Activated CD8-positive, alpha-beta T cell treated with anti-CD3 and anti-CD28 coated beads for 36 hours (primary cell): ENCODE results near the gene LRRC8C. TPM values are rescaled to one million over a fixed set of nuclear protein-coding genes. Genes with fewer than 3 reads are reported as not detected.

Source experiments
- ATAC-seq: fragments of 200-7000 bp; cut with Tn5 transposase; one replicate; pipeline ENCODE4 v1.10.0; 2021; ENCODE audit warnings: mild to moderate bottlenecking, moderate library complexity
- CTCF ChIA-PET: fragments of 350-600 bp; sonication (Branson Sonifier 250); formaldehyde crosslinking; loops from one replicate; lab custom pipeline; 2021; ENCODE audit warnings: antibody characterized with exemption; lab: Charles Lee
- POLR2A ChIA-PET: fragments of 350-600 bp; sonication (Branson Sonifier 250); formaldehyde crosslinking; loops from one replicate; lab custom pipeline; 2021; ENCODE audit warnings: antibody characterized with exemption; lab: Charles Lee
- DNase-seq: peaks from one replicate; pipeline ENCODE4 v3.0.0-alpha.2; 2020
- H3K27ac Mint-ChIP-seq: one replicate; pipeline ENCODE4 v1.8.0; 2021; ENCODE audit warnings: mild to moderate bottlenecking, mixed read lengths
- H3K27me3 Mint-ChIP-seq: one replicate; pipeline ENCODE4 v1.8.0; 2021; ENCODE audit warnings: mixed read lengths
- H3K36me3 Mint-ChIP-seq: one replicate; pipeline ENCODE4 v1.8.0; 2021; ENCODE audit warnings: low read depth, mixed read lengths
- H3K4me1 Mint-ChIP-seq: one replicate; pipeline ENCODE4 v1.8.0; 2021; ENCODE audit warnings: low read depth, mixed read lengths
- H3K4me3 Mint-ChIP-seq: one replicate; pipeline ENCODE4 v1.8.0; 2021; ENCODE audit warnings: mild to moderate bottlenecking, moderate library complexity, mixed read lengths
- H3K9me3 Mint-ChIP-seq: one replicate; pipeline ENCODE4 v1.8.0; 2021; ENCODE audit warnings: mixed read lengths
- intact Hi-C: fragments of 100-400 bp; cut with micrococcal nuclease; formaldehyde crosslinking; loops from one replicate; pipeline ENCODE4 v1.10.0; 2022
- total RNA-seq, 2 experiments: library from RNA; stranded (reverse); gene quantifications; one replicate each; pipeline ENCODE4 v1.2.3, GENCODE V29; 2021
- TF ChIP-seq, protein P1 (sequence below): fragments of 200-600 bp; IDR thresholded peaks from one replicate; pipeline ENCODE4 v1.8.0; 2022; ENCODE audit warnings: antibody characterized with exemption, mild to moderate bottlenecking

LRRC8C gene
- total RNA-seq, 2 experiments from 2014 or later = 34.4 to 37.4 TPM

DNA sequence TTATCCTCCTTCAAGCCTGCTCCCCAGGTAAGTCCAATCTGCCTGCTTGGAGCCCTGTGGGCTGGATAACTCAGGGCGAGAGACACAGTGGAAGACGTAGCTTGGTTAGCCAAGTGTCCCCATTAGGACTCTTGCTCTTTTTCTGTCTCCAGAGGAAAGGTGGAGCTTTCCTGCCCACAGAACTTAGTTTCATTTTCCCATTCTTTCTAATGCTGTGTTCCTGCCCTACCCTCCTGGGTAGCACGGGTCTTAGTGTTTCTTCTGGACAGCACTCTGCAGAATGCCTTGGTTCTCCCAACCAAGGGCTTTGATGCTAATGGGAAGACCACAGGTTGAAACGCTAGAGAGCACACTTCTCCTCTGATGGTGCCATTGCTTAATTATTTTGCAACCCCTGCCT lies 95.5 kb downstream of the LRRC8C start:
- DNase-seq = no peak
- peaks cover 11% of the 10 kb centered on the region for H3K9me3 Mint-ChIP-seq
- peaks cover 53% of the 10 kb centered on the region for H3K36me3 Mint-ChIP-seq
- no peak overlapping the region for H3K4me3 Mint-ChIP-seq
- ChIA-PET POLR2A (interaction anchor here (1.2 to 1.3 kb wide), 2 partner anchors 11 to 114 kb away, joined by 3 to 7 read pairs; no protein-coding TSS in a partner anchor), CTCF (no interaction called here)
- H3K27me3 Mint-ChIP-seq = no peaks in the 10 kb centered on the region
- no peak for ATAC-seq
- peaks cover 85% of the 10 kb centered on the region for H3K4me1 Mint-ChIP-seq
- peak overlapping the region; percentile 55 for H3K27ac Mint-ChIP-seq
- TF ChIP-seq, protein P1, sequence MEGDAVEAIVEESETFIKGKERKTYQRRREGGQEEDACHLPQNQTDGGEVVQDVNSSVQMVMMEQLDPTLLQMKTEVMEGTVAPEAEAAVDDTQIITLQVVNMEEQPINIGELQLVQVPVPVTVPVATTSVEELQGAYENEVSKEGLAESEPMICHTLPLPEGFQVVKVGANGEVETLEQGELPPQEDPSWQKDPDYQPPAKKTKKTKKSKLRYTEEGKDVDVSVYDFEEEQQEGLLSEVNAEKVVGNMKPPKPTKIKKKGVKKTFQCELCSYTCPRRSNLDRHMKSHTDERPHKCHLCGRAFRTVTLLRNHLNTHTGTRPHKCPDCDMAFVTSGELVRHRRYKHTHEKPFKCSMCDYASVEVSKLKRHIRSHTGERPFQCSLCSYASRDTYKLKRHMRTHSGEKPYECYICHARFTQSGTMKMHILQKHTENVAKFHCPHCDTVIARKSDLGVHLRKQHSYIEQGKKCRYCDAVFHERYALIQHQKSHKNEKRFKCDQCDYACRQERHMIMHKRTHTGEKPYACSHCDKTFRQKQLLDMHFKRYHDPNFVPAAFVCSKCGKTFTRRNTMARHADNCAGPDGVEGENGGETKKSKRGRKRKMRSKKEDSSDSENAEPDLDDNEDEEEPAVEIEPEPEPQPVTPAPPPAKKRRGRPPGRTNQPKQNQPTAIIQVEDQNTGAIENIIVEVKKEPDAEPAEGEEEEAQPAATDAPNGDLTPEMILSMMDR = no peak
- intact Hi-C loops = no loop called here

- intact Hi-C loops = no loop called here
- Mint-ChIP-seq H3K4me1 (peaks cover 60% of the 10 kb centered on the region), H3K27me3 (no peaks in the 10 kb centered on the region), H3K27ac (peak overlapping the region; percentile 77), H3K9me3 (peaks cover 7% of the 10 kb centered on the region), H3K4me3 (no peak overlapping the region), H3K36me3 (peaks cover 25% of the 10 kb centered on the region)
- CTCF ChIA-PET = interaction anchor here (1.6 kb wide), 1 partner anchor 11 kb away, joined by 7 read pairs; no protein-coding TSS in a partner anchor
- TF ChIP-seq, protein P1 = no peak
- POLR2A ChIA-PET = interaction anchor here (0.7 to 1.8 kb wide), 2 partner anchors 12 to 441 kb away, joined by 3 to 4 read pairs; no protein-coding TSS in a partner anchor
- DNase-seq (no peak), ATAC-seq (no peak)
These were observed 99.3 kb downstream of the LRRC8C start for GRCh38 chr1:89732206-89732605.

GRCh38 chr1:89732643-89733222 lies 99.8 kb downstream of the LRRC8C start:
- CTCF ChIA-PET = interaction anchor here (0.6 to 1.2 kb wide), 2 partner anchors 33 to 100 kb away, joined by 3 read pairs; partner anchors contain the start of gene LRRC8C
- peaks cover 4% of the 10 kb centered on the region for H3K9me3 Mint-ChIP-seq
- ATAC-seq = no peak
- peaks cover 57% of the 10 kb centered on the region for H3K4me1 Mint-ChIP-seq
- H3K27me3 Mint-ChIP-seq = no peaks in the 10 kb centered on the region
- H3K36me3 Mint-ChIP-seq = peaks cover 21% of the 10 kb centered on the region
- H3K27ac Mint-ChIP-seq = peak overlapping the region; percentile 77
- TF ChIP-seq, protein P1 = no peak
- intact Hi-C loops = no loop called here
- H3K4me3 Mint-ChIP-seq = no peak overlapping the region
- DNase-seq = no peak
- POLR2A ChIA-PET = interaction anchor here (0.9 to 1.8 kb wide), 2 partner anchors 8 to 13 kb away, joined by 3 to 4 read pairs; no protein-coding TSS in a partner anchor

DNA sequence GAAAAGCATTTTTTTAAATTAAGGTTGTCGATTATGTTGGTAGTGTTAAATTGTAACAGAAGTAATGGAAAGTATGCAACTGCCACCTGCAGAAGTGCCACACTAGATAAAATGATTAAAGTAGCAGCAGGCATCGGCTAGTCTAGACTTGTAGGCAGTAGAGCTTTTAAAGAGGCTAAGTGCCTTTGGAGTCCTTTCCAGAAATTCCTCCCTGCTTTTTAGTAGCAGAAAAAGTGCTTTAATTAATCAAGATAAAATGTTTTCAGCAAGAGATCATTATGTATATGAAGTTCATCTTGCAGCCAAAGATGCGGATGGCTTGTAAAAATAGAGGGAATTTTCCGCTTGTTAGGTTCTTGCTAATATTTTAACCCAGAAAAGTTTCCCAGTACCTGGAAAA lies 100.8 kb downstream of the LRRC8C start:
- H3K4me3 Mint-ChIP-seq = no peak overlapping the region
- H3K27ac Mint-ChIP-seq = no peak overlapping the region
- ChIA-PET CTCF (interaction anchor here (0.8 to 1.2 kb wide), 3 partner anchors 29 to 101 kb away, joined by 3 read pairs; partner anchors contain the start of gene LRRC8C), POLR2A (interaction anchor here (0.9 kb wide), 1 partner anchor 9 kb away, joined by 3 read pairs; no protein-coding TSS in a partner anchor)
- DNase-seq (no peak), ATAC-seq (no peak)
- intact Hi-C loops = no loop called here
- TF ChIP-seq, protein P1 = no peak
- peaks cover 53% of the 10 kb centered on the region for H3K4me1 Mint-ChIP-seq
- peaks cover 17% of the 10 kb centered on the region for H3K36me3 Mint-ChIP-seq
- H3K9me3 Mint-ChIP-seq = no peaks in the 10 kb centered on the region
- no peaks in the 10 kb centered on the region for H3K27me3 Mint-ChIP-seq

GRCh38 chr1:89734442-89734841 lies 101.5 kb downstream of the LRRC8C start:
- TF ChIP-seq, protein P1 = no peak
- Mint-ChIP-seq H3K9me3 (no peaks in the 10 kb centered on the region), H3K4me1 (peaks cover 55% of the 10 kb centered on the region), H3K4me3 (no peak overlapping the region), H3K27me3 (no peaks in the 10 kb centered on the region), H3K27ac (no peak overlapping the region), H3K36me3 (peaks cover 12% of the 10 kb centered on the region)
- DNase-seq = no peak
- intact Hi-C loops = no loop called here
- POLR2A ChIA-PET = interaction anchor here (0.8 kb wide), 1 partner anchor 8 kb away, joined by 3 read pairs; no protein-coding TSS in a partner anchor
- ATAC-seq = no peak
- CTCF ChIA-PET = interaction anchor here (0.8 to 1.7 kb wide), 3 partner anchors 28 to 102 kb away, joined by 3 read pairs; partner anchors contain the start of gene LRRC8C
